ENCODE measurements around the gene PNCK.

The PNCK gene

GRCh38 chrX:153633048-153633447 lies 40.6 kb downstream of the PNCK start:
- no peaks in the 10 kb centered on the region for H3K36me3 ChIP-seq (ENCODE audit: control insufficient read depth, insufficient read depth, low read length)
- no peaks in the 10 kb centered on the region for H3K27me3 ChIP-seq (replicated peaks; ENCODE audit: control insufficient read depth, insufficient read depth, low read length)
- no peak for TF ChIP-seq CTCF (IDR thresholded peaks at IDR 0.05; ENCODE audit: insufficient read depth, low read length, poor library complexity, severe bottlenecking)
- DNase-seq (ENCODE audit: extremely low read depth, insufficient read length) = no peak
- no peak overlapping the region for H3K4me3 ChIP-seq (replicated peaks; ENCODE audit: low read depth, low read length)

- Histone ChIP-seq H3K36me3 (ENCODE audit: control insufficient read depth, insufficient read depth, low read length) (no peaks in the 10 kb centered on the region), H3K4me3 (replicated peaks; ENCODE audit: low read depth, low read length) (no peak overlapping the region), H3K27me3 (replicated peaks; ENCODE audit: control insufficient read depth, insufficient read depth, low read length) (no peaks in the 10 kb centered on the region)
- no peak for TF ChIP-seq CTCF (IDR thresholded peaks at IDR 0.05; ENCODE audit: insufficient read depth, low read length, poor library complexity, severe bottlenecking)
- no peak for DNase-seq (ENCODE audit: extremely low read depth, insufficient read length)
Observed at GRCh38 chrX:153632595-153632946, 41.0 kb downstream of the PNCK start.

DNA sequence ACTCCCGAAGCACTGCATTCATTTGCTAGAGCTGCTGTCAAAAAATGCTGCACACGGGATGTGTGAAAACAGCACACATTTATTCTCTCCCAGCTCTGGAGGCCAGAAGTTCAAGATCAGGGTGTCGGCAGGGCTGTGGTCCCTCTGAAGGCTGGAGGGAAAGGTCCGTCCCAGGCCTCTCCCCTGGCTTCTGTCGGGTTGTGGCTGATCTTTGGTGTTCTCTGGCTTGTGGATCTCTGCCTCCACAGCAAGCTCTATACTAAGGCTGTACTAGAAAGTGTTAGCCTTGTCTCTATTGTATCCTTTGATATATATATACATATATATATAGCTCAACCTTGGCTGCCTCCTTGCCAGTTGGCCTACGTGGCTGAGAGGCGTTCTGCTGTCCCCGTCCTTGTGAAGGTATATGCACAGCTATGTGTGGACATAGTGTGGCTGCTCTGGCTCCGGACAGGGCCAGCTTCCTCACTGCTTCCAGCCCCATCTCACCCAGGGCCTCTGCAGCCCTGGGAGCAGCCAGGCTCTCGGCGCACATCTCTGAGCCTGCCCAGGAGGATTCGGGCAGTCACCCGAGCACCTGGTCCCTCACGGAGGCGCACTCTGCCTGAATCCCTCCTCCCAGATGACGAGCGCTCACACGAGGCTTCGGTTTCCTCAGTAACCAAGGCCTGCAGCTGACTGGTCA lies 41.6 kb downstream of the PNCK start:
- Histone ChIP-seq H3K27me3 (replicated peaks; ENCODE audit: control insufficient read depth, insufficient read depth, low read length) (no peaks in the 10 kb centered on the region), H3K36me3 (ENCODE audit: control insufficient read depth, insufficient read depth, low read length) (no peaks in the 10 kb centered on the region), H3K4me3 (replicated peaks; ENCODE audit: low read depth, low read length) (no peak overlapping the region)
- DNase-seq (ENCODE audit: extremely low read depth, insufficient read length) = no peak
- TF ChIP-seq CTCF (IDR thresholded peaks at IDR 0.05; ENCODE audit: insufficient read depth, low read length, poor library complexity, severe bottlenecking) = no peak

- Histone ChIP-seq H3K36me3 (ENCODE audit: control insufficient read depth, insufficient read depth, low read length) (no peaks in the 10 kb centered on the region), H3K27me3 (replicated peaks; ENCODE audit: control insufficient read depth, insufficient read depth, low read length) (no peaks in the 10 kb centered on the region), H3K4me3 (replicated peaks; ENCODE audit: low read depth, low read length) (no peak overlapping the region)
- no peak for DNase-seq (ENCODE audit: extremely low read depth, insufficient read length)
- TF ChIP-seq CTCF (IDR thresholded peaks at IDR 0.05; ENCODE audit: insufficient read depth, low read length, poor library complexity, severe bottlenecking) = no peak
Observed at GRCh38 chrX:153631346-153631745, 42.3 kb downstream of the PNCK start.

DNA sequence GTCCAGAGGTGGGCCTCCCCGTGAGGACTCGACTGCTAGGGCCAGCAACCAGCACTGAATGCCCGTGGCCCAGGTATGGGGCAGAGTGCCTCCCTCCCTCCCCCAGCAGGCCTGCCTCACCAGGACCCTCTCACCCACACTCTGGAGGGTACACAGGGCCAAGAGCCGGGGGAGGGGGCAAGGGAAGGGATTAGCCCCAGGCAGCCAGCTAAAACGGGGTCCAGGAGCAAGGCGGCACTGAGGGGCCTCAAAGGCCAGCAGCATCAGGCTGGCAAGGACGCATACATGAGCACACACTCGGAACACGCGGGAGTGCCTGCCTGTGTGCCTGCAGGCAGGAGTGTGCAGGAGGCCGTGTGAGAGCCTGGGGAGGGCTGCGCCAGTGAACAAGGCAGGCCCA lies 44.9 kb downstream of the PNCK start:
- Histone ChIP-seq H3K4me3 (replicated peaks; ENCODE audit: low read depth, low read length) (no peak overlapping the region), H3K27me3 (replicated peaks; ENCODE audit: control insufficient read depth, insufficient read depth, low read length) (no peaks in the 10 kb centered on the region), H3K36me3 (ENCODE audit: control insufficient read depth, insufficient read depth, low read length) (no peaks in the 10 kb centered on the region)
- no peak for DNase-seq (ENCODE audit: extremely low read depth, insufficient read length)
- no peak for TF ChIP-seq CTCF (IDR thresholded peaks at IDR 0.05; ENCODE audit: insufficient read depth, low read length, poor library complexity, severe bottlenecking)

DNA sequence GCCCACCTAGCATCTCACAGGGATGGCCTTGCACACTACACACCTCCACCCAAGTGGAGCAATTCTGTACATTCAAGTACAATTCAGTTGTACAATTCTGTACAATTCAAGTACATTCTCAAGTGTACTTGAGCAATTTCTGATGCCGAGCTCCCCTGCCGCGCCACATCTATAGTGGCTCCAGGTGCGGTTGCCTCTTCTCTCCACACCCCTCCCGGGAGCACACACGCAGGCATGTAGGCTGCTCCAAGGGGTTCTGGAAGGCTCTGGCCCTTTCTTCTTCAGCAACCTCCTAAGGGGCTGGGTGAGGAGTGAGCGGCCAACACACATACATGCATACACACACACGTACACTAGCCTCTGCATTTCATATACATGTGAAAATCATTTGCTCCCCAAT lies 45.5 kb downstream of the PNCK start:
- H3K4me3 ChIP-seq (replicated peaks; ENCODE audit: low read depth, low read length) = no peak overlapping the region
- no peak for TF ChIP-seq CTCF (IDR thresholded peaks at IDR 0.05; ENCODE audit: insufficient read depth, low read length, poor library complexity, severe bottlenecking)
- H3K36me3 ChIP-seq (ENCODE audit: control insufficient read depth, insufficient read depth, low read length) = no peaks in the 10 kb centered on the region
- no peaks in the 10 kb centered on the region for H3K27me3 ChIP-seq (replicated peaks; ENCODE audit: control insufficient read depth, insufficient read depth, low read length)
- no peak for DNase-seq (ENCODE audit: extremely low read depth, insufficient read length)

All from GM06990 (cell line).